ENCODE measurements around the gene SF3B1. TPM values are rescaled to one million over a fixed set of nuclear protein-coding genes. Genes with fewer than 3 reads are reported as not detected.
A peak's percentile ranks its signal among the peaks of the same experiment; 100 is the strongest.
"Not testable (repeated sequence)": the region's sequence is repeated elsewhere in the genome, so short reads cannot be mapped to it uniquely, and the experiment has no call there.

SF3B1 gene, protein sequence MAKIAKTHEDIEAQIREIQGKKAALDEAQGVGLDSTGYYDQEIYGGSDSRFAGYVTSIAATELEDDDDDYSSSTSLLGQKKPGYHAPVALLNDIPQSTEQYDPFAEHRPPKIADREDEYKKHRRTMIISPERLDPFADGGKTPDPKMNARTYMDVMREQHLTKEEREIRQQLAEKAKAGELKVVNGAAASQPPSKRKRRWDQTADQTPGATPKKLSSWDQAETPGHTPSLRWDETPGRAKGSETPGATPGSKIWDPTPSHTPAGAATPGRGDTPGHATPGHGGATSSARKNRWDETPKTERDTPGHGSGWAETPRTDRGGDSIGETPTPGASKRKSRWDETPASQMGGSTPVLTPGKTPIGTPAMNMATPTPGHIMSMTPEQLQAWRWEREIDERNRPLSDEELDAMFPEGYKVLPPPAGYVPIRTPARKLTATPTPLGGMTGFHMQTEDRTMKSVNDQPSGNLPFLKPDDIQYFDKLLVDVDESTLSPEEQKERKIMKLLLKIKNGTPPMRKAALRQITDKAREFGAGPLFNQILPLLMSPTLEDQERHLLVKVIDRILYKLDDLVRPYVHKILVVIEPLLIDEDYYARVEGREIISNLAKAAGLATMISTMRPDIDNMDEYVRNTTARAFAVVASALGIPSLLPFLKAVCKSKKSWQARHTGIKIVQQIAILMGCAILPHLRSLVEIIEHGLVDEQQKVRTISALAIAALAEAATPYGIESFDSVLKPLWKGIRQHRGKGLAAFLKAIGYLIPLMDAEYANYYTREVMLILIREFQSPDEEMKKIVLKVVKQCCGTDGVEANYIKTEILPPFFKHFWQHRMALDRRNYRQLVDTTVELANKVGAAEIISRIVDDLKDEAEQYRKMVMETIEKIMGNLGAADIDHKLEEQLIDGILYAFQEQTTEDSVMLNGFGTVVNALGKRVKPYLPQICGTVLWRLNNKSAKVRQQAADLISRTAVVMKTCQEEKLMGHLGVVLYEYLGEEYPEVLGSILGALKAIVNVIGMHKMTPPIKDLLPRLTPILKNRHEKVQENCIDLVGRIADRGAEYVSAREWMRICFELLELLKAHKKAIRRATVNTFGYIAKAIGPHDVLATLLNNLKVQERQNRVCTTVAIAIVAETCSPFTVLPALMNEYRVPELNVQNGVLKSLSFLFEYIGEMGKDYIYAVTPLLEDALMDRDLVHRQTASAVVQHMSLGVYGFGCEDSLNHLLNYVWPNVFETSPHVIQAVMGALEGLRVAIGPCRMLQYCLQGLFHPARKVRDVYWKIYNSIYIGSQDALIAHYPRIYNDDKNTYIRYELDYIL
- 211 to 249 TPM (median 216 TPM) in 3 replicates for total RNA-seq
- long read RNA-seq, full-length matches to known transcripts = 365 of 422 reads
- long read RNA-seq, partial matches to known transcripts = 33 of 422 reads
- long read RNA-seq, other reads (novel, unspliced or antisense) = 24 of 422 reads

GRCh38 chr2:197434541-197435513 is at the start of gene SF3B1:
TSS of gene SF3B1 (minus strand) at chr2:197435028. CDS start at chr2:197434999, 29 bp downstream.
- peak; percentile 98 for DNase-seq (ENCODE audit: low spot score)
- Mint-ChIP-seq H3K4me1 (ENCODE audit: low read depth) (peaks cover 48% of the 10 kb centered on the region), H3K27ac (ENCODE audit: unreplicated experiment) (peak within 1 kb of the TSS; percentile 99), H3K9me3 (ENCODE audit: low read depth) (no peaks in the 10 kb centered on the region), H3K36me3 (ENCODE audit: low read depth) (no peaks in the 10 kb centered on the region), H3K4me3 (ENCODE audit: unreplicated experiment) (peak within 1 kb of the TSS; percentile 92), H3K27me3 (ENCODE audit: low read depth) (no peaks in the 10 kb centered on the region)
- TF ChIP-seq, protein P1, sequence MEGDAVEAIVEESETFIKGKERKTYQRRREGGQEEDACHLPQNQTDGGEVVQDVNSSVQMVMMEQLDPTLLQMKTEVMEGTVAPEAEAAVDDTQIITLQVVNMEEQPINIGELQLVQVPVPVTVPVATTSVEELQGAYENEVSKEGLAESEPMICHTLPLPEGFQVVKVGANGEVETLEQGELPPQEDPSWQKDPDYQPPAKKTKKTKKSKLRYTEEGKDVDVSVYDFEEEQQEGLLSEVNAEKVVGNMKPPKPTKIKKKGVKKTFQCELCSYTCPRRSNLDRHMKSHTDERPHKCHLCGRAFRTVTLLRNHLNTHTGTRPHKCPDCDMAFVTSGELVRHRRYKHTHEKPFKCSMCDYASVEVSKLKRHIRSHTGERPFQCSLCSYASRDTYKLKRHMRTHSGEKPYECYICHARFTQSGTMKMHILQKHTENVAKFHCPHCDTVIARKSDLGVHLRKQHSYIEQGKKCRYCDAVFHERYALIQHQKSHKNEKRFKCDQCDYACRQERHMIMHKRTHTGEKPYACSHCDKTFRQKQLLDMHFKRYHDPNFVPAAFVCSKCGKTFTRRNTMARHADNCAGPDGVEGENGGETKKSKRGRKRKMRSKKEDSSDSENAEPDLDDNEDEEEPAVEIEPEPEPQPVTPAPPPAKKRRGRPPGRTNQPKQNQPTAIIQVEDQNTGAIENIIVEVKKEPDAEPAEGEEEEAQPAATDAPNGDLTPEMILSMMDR (IDR thresholded peaks at IDR 0.05) = no peak

- H3K4me3 Mint-ChIP-seq (ENCODE audit: unreplicated experiment); H3K4me1 Mint-ChIP-seq (ENCODE audit: low read depth): not testable (repeated sequence)
Measured at GRCh38 chr2:197484248-197484647, 49.4 kb upstream of the SF3B1 start.

DNA sequence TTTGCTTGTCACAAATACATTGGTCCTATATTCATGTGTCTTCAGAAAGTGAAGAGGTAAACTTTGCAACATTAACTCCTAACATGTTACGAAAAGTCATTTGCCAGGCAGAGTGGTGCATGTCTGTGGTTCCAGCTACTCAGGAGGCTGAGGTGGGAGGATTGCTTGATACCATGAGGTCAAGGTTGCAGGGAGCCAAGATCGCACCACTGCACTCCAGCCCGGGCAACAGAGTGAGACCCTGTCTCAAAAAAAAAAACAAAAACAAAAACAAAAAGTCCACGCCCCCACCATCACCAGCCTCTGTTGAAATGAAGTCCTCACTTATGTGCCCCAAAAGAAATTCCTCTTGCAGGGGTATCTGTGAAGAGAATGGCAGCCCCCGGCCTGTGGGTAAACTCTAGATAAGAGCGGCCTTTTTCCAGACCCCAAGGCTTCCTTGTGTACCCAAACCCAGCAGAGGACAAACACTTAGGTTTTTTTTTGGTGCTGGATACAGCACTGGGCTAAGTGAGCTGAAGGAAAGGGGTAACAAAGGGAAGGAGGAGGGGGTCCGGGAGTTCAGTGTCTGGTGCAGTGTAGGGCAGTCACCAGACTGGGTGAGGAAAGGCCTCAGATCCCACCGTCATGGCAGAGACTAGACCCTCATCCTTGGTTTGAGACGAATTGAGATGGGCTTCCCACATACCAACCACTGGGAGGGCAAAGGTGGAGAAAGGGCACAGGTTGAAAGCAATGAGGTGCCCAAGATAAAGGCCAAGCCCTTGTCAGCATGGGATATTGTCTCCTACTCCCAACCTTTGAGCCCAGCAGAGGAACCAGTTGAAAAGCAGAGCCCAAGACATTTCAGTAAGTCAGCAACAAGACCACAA is 45.6 kb upstream of the SF3B1 start:
- H3K36me3 Mint-ChIP-seq (ENCODE audit: low read depth) = peaks cover 11% of the 10 kb centered on the region
- no peak overlapping the region for H3K4me3 Mint-ChIP-seq (ENCODE audit: unreplicated experiment)
- peaks cover 7% of the 10 kb centered on the region for H3K9me3 Mint-ChIP-seq (ENCODE audit: low read depth)
- H3K27ac Mint-ChIP-seq (ENCODE audit: unreplicated experiment) = no peak overlapping the region
- no peaks in the 10 kb centered on the region for H3K27me3 Mint-ChIP-seq (ENCODE audit: low read depth)
- TF ChIP-seq, protein P1 (IDR thresholded peaks at IDR 0.05) = no peak
- no peaks in the 10 kb centered on the region for H3K4me1 Mint-ChIP-seq (ENCODE audit: low read depth)
- DNase-seq (ENCODE audit: low spot score) = no peak

More at GRCh38 chr2:197484248-197484647, 49.4 kb upstream of the SF3B1 start:
- not testable (repeated sequence) for H3K27me3 Mint-ChIP-seq (ENCODE audit: low read depth); DNase-seq (ENCODE audit: low spot score); H3K27ac Mint-ChIP-seq (ENCODE audit: unreplicated experiment); H3K9me3 Mint-ChIP-seq (ENCODE audit: low read depth)
- peaks cover 27% of the 10 kb centered on the region for H3K36me3 Mint-ChIP-seq (ENCODE audit: low read depth)

- no peaks in the 10 kb centered on the region for H3K4me1 Mint-ChIP-seq (ENCODE audit: low read depth)
- TF ChIP-seq, protein P1 (IDR thresholded peaks at IDR 0.05) = no peak
- H3K27me3 Mint-ChIP-seq (ENCODE audit: low read depth) = no peaks in the 10 kb centered on the region
- H3K27ac Mint-ChIP-seq (ENCODE audit: unreplicated experiment) = no peak overlapping the region
- H3K4me3 Mint-ChIP-seq (ENCODE audit: unreplicated experiment) = no peak overlapping the region
- DNase-seq (ENCODE audit: low spot score) = no peak
- no peaks in the 10 kb centered on the region for H3K9me3 Mint-ChIP-seq (ENCODE audit: low read depth)
- H3K36me3 Mint-ChIP-seq (ENCODE audit: low read depth) = peaks cover 8% of the 10 kb centered on the region
Measured at GRCh38 chr2:197477797-197478196, 43.0 kb upstream of the SF3B1 start.
